Muscle of leg (tissue), 11 donors: ENCODE data around the gene ABHD17C. TPM values are rescaled to one million over a fixed set of nuclear protein-coding genes. Genes with fewer than 3 reads are reported as not detected.

Experiments used
- DNase-seq: peaks from one replicate; pipeline ENCODE4 v3.0.0; 2013
- H3K27ac ChIP-seq: one replicate; pipeline ENCODE4 v1.5.1; 2013; ENCODE audit warnings: mild to moderate bottlenecking, low read length, control low read depth
- H3K27me3 ChIP-seq: one replicate; pipeline ENCODE4 v1.6.1; 2013; ENCODE audit warnings: low read length; ENCODE audit not compliant: control insufficient read depth, insufficient read depth
- H3K36me3 ChIP-seq: one replicate; pipeline ENCODE4 v1.6.1; 2013; ENCODE audit warnings: low read length; ENCODE audit not compliant: control insufficient read depth, insufficient read depth
- H3K4me1 ChIP-seq: one replicate; pipeline ENCODE4 v1.6.1; 2013; ENCODE audit warnings: low read length; ENCODE audit not compliant: control insufficient read depth, insufficient read depth
- H3K4me3 ChIP-seq: one replicate; pipeline ENCODE4 v1.5.1; 2013; ENCODE audit warnings: low read length, control low read depth
- H3K9me3 ChIP-seq: replicated peaks from 2 replicates; pipeline ENCODE4 v1.6.1; 2013; ENCODE audit warnings: low read depth, low read length; ENCODE audit not compliant: control insufficient read depth
- WGBS: methylation state at CpG from one replicate; pipeline ENCODE4 v1.1.5; 2013; ENCODE audit warnings: missing lambda C conversion rate; ENCODE audit not compliant: insufficient coverage; 5-methylcytosine and 5-hydroxymethylcytosine counted together
- polyA plus RNA-seq, 8 donors: library from polyadenylated mRNA; unstranded; fragments of 120-200 nt; gene quantifications; one replicate each; pipeline versions ENCODE4 v1.2.1 to v1.2.3, GENCODE V29; 2013; ENCODE audit warnings: inconsistent platforms in 1 of 8, low replicate concordance in 1 of 8; ENCODE audit not compliant: insufficient read length in 8 of 8, insufficient read depth in 1 of 8
- total RNA-seq: library from RNA; stranded (reverse); fragments of 120-200 nt; gene quantifications from one replicate; pipeline ENCODE4 v1.2.4, GENCODE V29; 2013

The ABHD17C gene
- total and polyA plus RNA-seq, 9 donors = 2.2 to 10.0 (median 8.2) TPM

DNA sequence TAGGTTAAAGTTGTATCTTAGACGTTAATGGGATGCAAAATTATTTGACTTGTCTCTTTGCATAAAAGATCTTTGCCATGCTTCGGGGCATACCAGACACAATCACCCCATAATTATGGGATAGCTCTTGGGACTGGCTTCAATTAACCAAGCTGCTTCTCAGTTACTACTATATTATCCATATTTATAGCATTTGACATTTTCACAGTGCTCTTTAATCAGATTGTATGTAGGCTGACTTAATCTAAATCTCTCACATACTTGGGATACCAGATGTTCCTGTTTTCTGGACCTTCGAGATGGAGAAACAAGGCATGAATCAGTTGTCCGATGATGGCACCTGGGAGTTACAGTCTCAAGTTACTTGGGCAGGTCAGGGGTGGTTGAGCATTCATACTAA is 27.2 kb upstream of the ABHD17C start:
- DNase-seq = no peak
- Histone ChIP-seq H3K4me1 (no peaks in the 10 kb centered on the region), H3K4me3 (no peak overlapping the region), H3K36me3 (no peaks in the 10 kb centered on the region), H3K9me3 (no peaks in the 10 kb centered on the region), H3K27ac (no peak overlapping the region), H3K27me3 (peaks cover 4% of the 10 kb centered on the region)
- 71% methylated on average over 1 of the region's 4 CpGs for WGBS

DNA sequence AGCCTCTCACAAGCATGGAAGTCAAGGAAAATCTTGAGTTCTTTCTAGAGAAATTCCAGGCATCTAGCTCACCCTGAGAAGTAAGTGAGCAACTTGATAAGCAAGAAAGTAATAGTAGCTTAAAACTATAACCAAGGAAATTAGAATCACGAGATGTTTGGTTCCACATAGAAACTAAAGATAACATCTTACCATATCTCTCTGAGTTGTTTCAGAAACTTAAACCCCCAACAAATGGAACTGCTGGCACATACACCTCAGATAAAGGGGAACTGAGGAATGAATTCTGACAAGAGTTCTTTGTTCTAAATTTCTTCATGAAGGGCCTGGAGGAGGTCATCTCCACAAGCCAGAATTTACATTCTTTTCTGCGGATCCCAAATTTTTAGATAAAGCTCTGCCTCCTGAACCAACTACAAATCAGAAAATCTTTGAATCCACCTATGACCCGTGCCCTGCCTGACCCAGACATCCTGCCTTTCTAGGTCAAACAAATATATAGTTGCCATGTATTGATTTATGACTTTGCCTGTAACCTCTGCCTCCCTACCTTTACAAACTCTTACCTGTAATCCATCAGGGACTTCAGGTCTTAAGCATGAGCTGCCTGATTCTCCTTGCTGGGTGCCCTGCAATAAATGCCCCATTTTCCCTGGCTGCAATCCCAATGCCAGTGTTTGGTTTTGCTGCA is 26.4 kb upstream of the ABHD17C start:
- no peak for DNase-seq
- peaks cover 4% of the 10 kb centered on the region for H3K27me3 ChIP-seq
- H3K27ac ChIP-seq = no peak overlapping the region
- H3K36me3 ChIP-seq = no peaks in the 10 kb centered on the region
- 100% methylated on average over 1 of the region's 3 CpGs for WGBS
- no peaks in the 10 kb centered on the region for H3K9me3 ChIP-seq
- H3K4me3 ChIP-seq = no peak overlapping the region
- no peaks in the 10 kb centered on the region for H3K4me1 ChIP-seq

DNA sequence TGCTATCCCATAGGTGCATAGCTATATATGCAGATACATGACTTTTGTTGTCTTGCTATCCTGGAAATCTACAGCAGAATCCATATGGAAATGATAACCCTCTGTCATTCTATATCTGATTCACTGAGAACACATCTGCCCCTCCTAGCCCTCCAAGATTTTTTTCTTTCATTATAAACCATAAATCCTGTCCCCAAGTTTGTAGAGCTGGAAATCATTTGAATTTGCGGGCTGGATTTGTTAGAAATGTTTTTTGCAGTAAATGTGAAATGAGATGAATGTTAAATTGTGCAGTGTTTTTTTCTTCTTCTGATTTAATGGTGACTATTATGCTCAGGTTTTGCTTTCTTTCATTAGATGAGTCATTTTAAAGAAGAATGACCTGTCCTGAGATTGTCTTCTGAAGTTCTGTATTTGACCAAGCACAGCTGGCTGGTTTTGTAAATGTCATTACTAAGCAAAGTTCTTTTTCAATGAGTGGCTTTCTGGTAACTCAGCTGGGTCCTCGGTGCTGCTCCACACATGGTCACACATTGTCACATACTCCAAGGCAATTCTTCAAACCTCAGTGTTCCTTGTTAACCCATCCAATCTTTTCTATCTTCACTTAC is 25.3 kb upstream of the ABHD17C start:
- no peaks in the 10 kb centered on the region for H3K36me3 ChIP-seq
- no peaks in the 10 kb centered on the region for H3K9me3 ChIP-seq
- peak; percentile 31 for DNase-seq
- 27% methylated on average over 1 of the region's 2 CpGs for WGBS
- H3K27me3 ChIP-seq = peaks cover 4% of the 10 kb centered on the region
- no peak overlapping the region for H3K4me3 ChIP-seq
- H3K27ac ChIP-seq = no peak overlapping the region
- no peaks in the 10 kb centered on the region for H3K4me1 ChIP-seq

DNA sequence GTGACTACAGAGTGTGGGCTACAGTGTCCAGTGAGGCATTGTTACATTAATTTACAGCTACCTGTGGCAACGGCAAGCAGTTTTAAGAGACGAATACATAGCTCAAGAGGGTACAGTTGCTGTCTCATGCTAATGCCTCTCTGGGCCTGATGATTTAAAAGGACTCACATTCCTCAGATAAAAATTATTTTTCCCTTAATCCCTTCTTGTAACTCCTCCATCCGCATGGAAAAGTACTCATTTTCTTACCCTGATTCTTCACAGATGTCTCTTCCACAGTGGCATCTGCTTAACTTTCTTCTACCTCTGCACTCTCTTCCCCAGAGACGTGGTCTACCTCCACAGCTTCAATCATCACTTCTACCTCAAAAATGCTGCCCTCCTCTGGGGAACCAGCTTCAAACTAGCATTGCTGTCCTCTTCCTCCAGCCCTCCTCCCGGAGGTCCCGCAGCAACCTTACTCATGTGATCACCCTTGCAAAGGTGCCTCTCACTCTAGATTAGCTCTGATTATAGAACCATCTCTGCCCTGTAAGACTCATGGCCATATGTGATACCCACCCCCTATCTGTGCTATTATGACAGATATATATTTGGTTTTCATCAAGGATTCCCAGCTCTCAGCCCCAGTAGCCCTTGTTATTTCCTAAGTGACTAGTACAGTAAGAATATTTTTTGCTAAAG is 21.4 kb upstream of the ABHD17C start:
- 51% methylated on average over 4 of the region's 6 CpGs for WGBS
- no peak for DNase-seq
- Histone ChIP-seq H3K27me3 (peaks cover 4% of the 10 kb centered on the region), H3K27ac (no peak overlapping the region), H3K4me3 (no peak overlapping the region), H3K36me3 (no peaks in the 10 kb centered on the region), H3K4me1 (no peaks in the 10 kb centered on the region), H3K9me3 (no peaks in the 10 kb centered on the region)

DNA sequence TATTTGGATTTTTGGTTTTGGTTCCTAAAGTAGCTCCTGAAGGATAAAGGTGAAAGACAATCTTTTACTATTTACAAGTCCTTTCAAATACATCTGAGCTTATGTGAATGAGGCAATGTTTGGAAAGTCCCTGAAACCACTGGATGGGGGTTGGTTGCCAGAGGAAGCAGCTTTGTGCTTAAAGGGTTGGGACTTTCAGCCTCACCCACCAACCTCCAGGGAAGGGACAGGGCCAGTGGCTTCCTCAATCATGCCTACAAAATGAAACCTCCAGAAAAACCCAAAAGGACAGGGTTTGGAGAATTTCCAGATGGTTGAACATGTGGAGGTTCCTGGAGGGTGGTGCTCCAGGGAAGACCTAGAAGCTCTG is 20.9 kb upstream of the ABHD17C start:
- H3K27me3 ChIP-seq = peaks cover 4% of the 10 kb centered on the region
- DNase-seq = no peak
- H3K36me3 ChIP-seq = no peaks in the 10 kb centered on the region
- no peaks in the 10 kb centered on the region for H3K9me3 ChIP-seq
- no peaks in the 10 kb centered on the region for H3K4me1 ChIP-seq
- H3K4me3 ChIP-seq = no peak overlapping the region
- H3K27ac ChIP-seq = no peak overlapping the region

DNA sequence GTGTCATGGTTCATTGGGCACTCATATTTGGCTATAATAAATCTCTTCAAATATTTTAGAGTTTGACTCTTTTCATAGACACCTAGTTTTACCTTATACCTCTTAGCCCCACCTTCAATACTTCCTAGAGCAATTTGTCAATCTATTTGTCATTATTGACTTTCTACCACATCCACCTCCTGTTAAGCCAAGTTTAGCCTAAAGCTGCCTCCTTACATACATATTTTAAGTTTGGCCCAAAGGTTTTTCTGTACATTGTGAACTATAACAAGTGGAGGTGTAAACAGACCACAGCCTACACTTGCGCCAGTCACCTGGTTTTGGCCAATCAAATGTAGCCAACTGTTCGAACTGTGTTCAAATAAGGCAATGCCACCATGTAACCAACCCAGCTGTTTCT is 18.1 kb upstream of the ABHD17C start:
- 84% methylated on average over 2 of the region's 2 CpGs for WGBS
- Histone ChIP-seq H3K27me3 (no peaks in the 10 kb centered on the region), H3K27ac (no peak overlapping the region), H3K9me3 (no peaks in the 10 kb centered on the region), H3K4me3 (no peak overlapping the region), H3K36me3 (no peaks in the 10 kb centered on the region), H3K4me1 (no peaks in the 10 kb centered on the region)
- no peak for DNase-seq

DNA sequence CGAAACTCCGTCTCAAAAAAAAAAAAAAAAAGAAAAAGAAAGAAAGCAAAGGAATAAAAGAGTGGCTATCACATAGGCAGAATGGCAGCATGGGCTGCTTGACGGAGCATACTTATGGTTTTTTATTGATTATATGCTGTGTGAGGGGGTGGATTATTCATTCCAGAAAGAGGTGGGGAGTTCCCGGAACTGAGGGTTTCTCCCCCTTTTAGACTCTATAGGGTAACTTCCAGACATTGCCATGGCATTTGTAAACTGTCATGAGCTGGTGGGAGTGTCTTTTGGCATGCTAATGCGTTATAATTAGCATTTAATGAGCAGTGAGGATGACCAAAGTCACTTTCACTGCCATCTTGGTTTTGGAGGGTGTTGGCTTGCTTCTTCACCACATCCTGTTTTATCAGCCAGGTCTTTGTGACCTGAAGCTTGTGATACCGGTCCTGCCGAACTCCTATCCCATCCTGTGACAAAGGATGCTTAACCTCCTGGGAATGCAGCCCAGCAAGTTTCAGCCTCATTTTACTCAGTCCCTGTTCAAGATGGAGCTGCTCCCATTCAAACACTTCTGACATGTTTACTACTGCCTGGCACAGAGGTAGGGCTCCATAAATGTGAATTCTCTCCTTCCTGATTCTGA is 15.8 kb upstream of the ABHD17C start:
- Histone ChIP-seq H3K27me3 (no peaks in the 10 kb centered on the region), H3K27ac (no peak overlapping the region), H3K4me3 (no peak overlapping the region), H3K9me3 (no peaks in the 10 kb centered on the region), H3K4me1 (no peaks in the 10 kb centered on the region), H3K36me3 (no peaks in the 10 kb centered on the region)
- WGBS = 88% methylated on average over 4 of the region's 7 CpGs
- no peak for DNase-seq

DNA sequence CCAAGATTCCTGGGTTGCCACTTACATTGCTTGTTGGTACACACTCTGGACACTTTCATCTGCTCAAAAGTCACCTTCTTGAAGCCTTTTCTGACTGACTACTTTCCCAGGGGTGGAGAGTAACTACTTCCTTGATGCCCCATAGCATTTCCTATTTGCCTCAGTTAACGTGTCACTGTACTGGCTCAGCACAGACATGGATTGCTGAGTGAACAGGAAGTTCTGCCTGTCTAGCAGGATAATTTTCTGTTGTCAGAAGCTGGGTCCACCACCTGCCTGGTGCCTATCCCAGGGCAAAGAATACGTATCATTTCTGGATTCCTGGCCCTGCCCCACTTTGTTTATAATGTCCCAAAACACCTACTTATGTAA is 15.3 kb upstream of the ABHD17C start:
- Histone ChIP-seq H3K4me3 (no peak overlapping the region), H3K27ac (no peak overlapping the region), H3K27me3 (no peaks in the 10 kb centered on the region), H3K36me3 (no peaks in the 10 kb centered on the region), H3K4me1 (no peaks in the 10 kb centered on the region), H3K9me3 (no peaks in the 10 kb centered on the region)
- WGBS = 67% methylated on average over 1 of the region's 2 CpGs
- no peak for DNase-seq

DNA sequence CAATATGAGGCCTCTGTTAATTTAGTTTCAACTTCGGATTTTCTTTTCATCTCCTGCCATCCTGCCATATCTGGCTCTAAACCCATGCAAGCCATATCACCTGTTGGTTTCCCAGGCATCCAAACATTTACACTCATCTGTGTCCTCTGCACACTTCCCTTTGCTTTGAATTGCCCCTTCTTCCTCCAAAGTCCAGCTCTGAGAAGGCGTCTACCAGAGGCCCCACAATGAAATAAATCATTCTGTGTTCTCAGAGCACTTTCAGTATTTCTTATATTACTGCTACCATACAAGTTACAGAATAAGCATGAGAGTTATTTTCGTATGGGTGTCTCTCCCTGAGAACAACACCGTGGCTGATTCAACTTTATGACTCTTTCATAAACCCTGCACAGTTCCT is 12.9 kb upstream of the ABHD17C start:
- Histone ChIP-seq H3K27me3 (no peaks in the 10 kb centered on the region), H3K4me3 (no peak overlapping the region), H3K4me1 (no peaks in the 10 kb centered on the region), H3K36me3 (no peaks in the 10 kb centered on the region), H3K27ac (no peak overlapping the region), H3K9me3 (no peaks in the 10 kb centered on the region)
- DNase-seq = no peak
- 40% methylated on average over 1 of the region's 4 CpGs for WGBS

DNA sequence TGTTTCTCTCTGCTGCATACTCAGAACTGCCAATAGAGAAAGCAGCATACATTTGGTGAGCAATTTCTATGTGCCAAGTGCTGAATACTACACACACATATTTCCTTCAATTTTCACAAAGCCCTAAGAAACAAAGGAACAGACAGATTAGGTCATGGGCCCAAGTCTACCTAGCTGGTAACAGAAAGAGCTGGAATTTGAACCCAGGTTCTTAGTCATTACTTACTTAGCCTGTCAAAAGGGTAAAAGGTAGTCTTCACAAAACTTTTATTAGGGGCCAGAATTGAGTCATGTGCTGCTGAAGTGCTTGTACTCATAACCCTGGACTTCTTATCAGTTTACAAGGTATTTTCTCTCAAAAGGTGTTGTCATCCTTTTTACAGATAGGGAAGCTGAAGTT is 10.4 kb upstream of the ABHD17C start:
- no peak for DNase-seq
- Histone ChIP-seq H3K27ac (no peak overlapping the region), H3K27me3 (no peaks in the 10 kb centered on the region), H3K4me3 (no peak overlapping the region), H3K36me3 (no peaks in the 10 kb centered on the region), H3K4me1 (no peaks in the 10 kb centered on the region), H3K9me3 (no peaks in the 10 kb centered on the region)
